ENCODE data around the gene MBD5. TPM values are rescaled to one million over a fixed set of nuclear protein-coding genes. Genes with fewer than 3 reads are reported as not detected.

Gene MBD5
- total and polyA plus RNA-seq, 8 donors, result 3.2 to 173 (median 26.5) TPM

DNA sequence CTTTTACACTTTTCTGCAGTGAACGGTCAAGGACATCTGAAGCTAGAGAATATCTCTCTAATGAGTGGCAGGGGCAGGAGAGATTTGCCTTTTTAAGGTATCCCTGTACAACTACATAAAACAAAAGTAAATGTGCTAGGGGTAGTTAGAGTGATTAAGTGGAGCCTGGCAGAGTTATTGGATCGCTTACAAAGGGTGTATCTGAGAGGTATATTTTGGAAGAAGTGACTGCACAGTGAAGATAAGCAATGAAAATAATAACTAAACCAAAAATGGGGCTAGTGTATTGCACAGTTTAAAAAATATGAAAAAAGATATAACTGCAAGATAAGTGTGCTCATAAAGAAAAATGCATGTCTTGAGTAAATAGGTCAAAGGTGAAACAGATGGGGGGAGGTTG lies 430.2 kb downstream of the MBD5 start:
- no peaks in the 10 kb centered on the region for H3K27me3 ChIP-seq
- TF ChIP-seq EP300 (IDR thresholded peaks at IDR 0.05), result no peak
- TF ChIP-seq POLR2AphosphoS5 (IDR thresholded peaks at IDR 0.05), result no peak
- TF ChIP-seq POLR2A (IDR thresholded peaks at IDR 0.05), result no peak
- TF ChIP-seq, protein P1, sequence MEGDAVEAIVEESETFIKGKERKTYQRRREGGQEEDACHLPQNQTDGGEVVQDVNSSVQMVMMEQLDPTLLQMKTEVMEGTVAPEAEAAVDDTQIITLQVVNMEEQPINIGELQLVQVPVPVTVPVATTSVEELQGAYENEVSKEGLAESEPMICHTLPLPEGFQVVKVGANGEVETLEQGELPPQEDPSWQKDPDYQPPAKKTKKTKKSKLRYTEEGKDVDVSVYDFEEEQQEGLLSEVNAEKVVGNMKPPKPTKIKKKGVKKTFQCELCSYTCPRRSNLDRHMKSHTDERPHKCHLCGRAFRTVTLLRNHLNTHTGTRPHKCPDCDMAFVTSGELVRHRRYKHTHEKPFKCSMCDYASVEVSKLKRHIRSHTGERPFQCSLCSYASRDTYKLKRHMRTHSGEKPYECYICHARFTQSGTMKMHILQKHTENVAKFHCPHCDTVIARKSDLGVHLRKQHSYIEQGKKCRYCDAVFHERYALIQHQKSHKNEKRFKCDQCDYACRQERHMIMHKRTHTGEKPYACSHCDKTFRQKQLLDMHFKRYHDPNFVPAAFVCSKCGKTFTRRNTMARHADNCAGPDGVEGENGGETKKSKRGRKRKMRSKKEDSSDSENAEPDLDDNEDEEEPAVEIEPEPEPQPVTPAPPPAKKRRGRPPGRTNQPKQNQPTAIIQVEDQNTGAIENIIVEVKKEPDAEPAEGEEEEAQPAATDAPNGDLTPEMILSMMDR (IDR thresholded peaks at IDR 0.05), result no peak
- no peak for DNase-seq
- no peak overlapping the region for H3K4me3 ChIP-seq
- 80 to 96% (median 85%) methylated on average over 2 of the region's 2 CpGs for WGBS, 5 donors
- no peak overlapping the region for H3K27ac ChIP-seq
- H3K36me3 ChIP-seq, result no peaks in the 10 kb centered on the region
- H3K4me1 ChIP-seq, result no peaks in the 10 kb centered on the region
- no peaks in the 10 kb centered on the region for H3K9me3 ChIP-seq
- intact Hi-C loops (cut with DNase I; ENCODE audit: low total_unique reads), result no loop called here

DNA sequence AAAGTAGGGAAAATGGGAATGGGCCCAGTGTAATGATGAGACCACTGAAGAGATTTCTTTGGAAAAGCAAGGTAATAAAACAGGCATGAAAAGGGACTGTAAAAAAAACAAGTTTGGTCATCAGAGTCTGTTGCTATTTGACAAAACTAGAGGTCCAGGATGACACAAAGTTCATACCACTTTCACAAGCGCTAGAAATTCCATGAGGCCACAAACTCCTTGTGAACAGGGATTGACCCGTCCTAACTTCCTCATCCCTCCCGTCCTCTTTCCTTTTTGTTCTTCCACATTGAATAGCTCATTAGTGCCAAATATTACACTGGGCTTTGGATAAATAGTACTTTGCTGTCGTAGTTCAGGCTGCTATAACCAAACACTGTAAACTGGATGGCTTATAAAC lies 434.9 kb downstream of the MBD5 start:
- H3K9me3 ChIP-seq, result no peaks in the 10 kb centered on the region
- TF ChIP-seq, protein P1 (IDR thresholded peaks at IDR 0.05), result no peak
- no peak for TF ChIP-seq POLR2AphosphoS5 (IDR thresholded peaks at IDR 0.05)
- TF ChIP-seq POLR2A (IDR thresholded peaks at IDR 0.05), result no peak
- no peak overlapping the region for H3K27ac ChIP-seq
- no peaks in the 10 kb centered on the region for H3K27me3 ChIP-seq
- 77 to 87% (median 84%) methylated on average over 4 of the region's 4 CpGs for WGBS, 5 donors
- no peak for DNase-seq
- intact Hi-C loops (cut with DNase I; ENCODE audit: low total_unique reads), result no loop called here
- no peak overlapping the region for H3K4me3 ChIP-seq
- no peaks in the 10 kb centered on the region for H3K36me3 ChIP-seq
- H3K4me1 ChIP-seq, result peaks cover 0 to 7% (median 0%) of the 10 kb centered on the region in 4 donors

DNA sequence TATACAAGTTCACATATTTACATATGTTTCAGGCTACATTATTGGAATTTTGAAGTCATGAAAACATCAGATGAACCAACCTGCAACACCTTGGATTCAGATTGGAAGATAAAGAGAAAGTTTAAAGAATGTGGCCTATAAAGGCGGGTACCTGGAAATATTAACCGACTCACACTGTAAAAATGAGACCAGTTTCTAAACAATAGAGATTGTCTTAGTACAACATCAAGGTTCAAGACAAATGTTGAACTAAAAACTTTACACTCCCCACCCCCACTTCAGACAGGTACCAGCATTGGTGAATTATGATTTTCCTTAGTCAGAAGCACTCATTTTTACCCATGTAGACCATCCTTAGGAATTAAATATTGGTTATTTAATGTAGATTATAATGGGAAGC lies 437.3 kb downstream of the MBD5 start:
- intact Hi-C loops (cut with DNase I; ENCODE audit: low total_unique reads), result no loop called here

DNA sequence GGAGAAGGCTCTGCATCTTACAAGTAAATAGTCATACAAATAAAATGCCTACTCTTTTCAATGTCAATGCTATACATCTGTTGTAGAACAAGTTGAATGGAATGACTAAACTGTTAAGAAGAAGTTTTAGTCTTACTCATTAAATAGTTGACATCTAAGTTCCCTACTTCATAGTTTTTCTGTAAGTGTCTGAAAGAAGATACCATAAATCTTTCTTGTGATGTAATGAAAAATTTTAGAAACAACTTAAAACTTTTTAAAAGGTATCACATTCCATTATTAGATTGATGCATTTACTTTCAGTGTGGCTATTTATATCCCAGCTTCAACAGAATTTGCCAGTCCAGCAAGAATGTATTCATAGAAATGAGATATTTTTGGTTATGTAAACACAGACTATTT lies 438.5 kb downstream of the MBD5 start:
- Histone ChIP-seq H3K27me3 (no peaks in the 10 kb centered on the region), H3K9me3 (no peaks in the 10 kb centered on the region), H3K27ac (no peak overlapping the region), H3K4me3 (no peak overlapping the region), H3K36me3 (peaks cover 6 to 10% (median 7%) of the 10 kb centered on the region in 4 donors), H3K4me1 (peaks cover 0 to 7% (median 0%) of the 10 kb centered on the region in 4 donors)
- intact Hi-C loops (cut with DNase I; ENCODE audit: low total_unique reads), result no loop called here
- DNase-seq, result no peak
- TF ChIP-seq POLR2A (IDR thresholded peaks at IDR 0.05), result no peak
- TF ChIP-seq POLR2AphosphoS5 (IDR thresholded peaks at IDR 0.05), result no peak
- no peak for TF ChIP-seq EP300 (IDR thresholded peaks at IDR 0.05)
- TF ChIP-seq, protein P1 (IDR thresholded peaks at IDR 0.05), result no peak

More for the DNA sequence above, 437.3 kb downstream of the MBD5 start:
- DNase-seq, result no peak
- Histone ChIP-seq H3K36me3 (no peaks in the 10 kb centered on the region), H3K4me1 (peaks cover 0 to 7% (median 0%) of the 10 kb centered on the region in 4 donors), H3K27me3 (no peaks in the 10 kb centered on the region), H3K4me3 (no peak overlapping the region), H3K27ac (no peak overlapping the region), H3K9me3 (no peaks in the 10 kb centered on the region)
- WGBS, 5 donors, result 92 to 98% (median 97%) methylated on average over 2 of the region's 2 CpGs
- no peak for TF ChIP-seq POLR2A (IDR thresholded peaks at IDR 0.05)
- TF ChIP-seq, protein P1 (IDR thresholded peaks at IDR 0.05), result no peak
- no peak for TF ChIP-seq POLR2AphosphoS5 (IDR thresholded peaks at IDR 0.05)
- TF ChIP-seq EP300 (IDR thresholded peaks at IDR 0.05), result no peak

All from stomach (tissue), 9 donors.